HG02970 (cell line): ENCODE measurements around the gene NKX2-2.
"Not testable (repeated sequence)": the region's sequence is repeated elsewhere in the genome, so short reads cannot be mapped to it uniquely, and the experiment has no call there.

ENCODE experiments used
- ATAC-seq: cut with Tn5 transposase; IDR thresholded peaks from one replicate; pipeline ENCODE4 v1.9.1; 2021; ENCODE audit warnings: mild to moderate bottlenecking, moderate library complexity, moderate number of reproducible peaks; ENCODE audit not compliant: unreplicated experiment, low FRiP score

Gene NKX2-2

DNA sequence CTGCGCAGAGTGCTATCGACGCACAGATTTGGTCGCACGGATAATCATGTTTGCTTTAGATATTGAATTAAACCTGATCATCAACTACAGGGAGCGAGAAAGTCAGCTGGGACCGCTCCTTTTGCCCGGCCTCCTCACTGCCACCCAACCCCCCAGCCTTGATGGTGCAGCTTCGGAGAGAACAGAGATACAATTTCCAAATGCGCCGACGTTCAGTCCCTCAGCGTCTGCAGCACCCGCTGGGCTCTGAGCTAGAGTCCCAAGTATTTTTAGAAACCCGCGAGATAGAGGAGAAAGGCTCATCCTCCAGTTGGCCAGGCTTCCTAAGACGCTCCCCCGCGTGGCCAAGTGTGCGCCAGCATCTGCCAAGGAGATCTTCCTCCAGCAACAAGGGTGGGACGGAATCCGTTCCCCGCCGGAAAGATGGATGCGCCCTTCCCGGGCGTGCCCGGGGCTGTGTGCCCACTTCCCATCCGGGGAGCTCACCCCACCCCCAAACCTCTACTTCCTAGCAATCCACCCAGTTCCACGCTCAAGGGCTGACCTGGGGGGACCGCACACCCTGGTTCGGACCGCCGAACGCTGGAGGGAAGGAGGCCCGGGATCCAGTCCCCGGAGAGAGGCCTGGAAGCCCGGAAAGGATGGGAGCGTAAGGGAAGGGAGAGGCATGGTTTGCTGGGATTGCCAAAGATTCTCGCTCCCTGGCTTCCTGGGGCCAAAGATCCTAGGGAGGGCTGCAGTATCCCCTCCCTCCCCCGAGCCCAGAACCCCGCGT, 4.1 kb downstream of the NKX2-2 start:
- no peak for ATAC-seq

DNA sequence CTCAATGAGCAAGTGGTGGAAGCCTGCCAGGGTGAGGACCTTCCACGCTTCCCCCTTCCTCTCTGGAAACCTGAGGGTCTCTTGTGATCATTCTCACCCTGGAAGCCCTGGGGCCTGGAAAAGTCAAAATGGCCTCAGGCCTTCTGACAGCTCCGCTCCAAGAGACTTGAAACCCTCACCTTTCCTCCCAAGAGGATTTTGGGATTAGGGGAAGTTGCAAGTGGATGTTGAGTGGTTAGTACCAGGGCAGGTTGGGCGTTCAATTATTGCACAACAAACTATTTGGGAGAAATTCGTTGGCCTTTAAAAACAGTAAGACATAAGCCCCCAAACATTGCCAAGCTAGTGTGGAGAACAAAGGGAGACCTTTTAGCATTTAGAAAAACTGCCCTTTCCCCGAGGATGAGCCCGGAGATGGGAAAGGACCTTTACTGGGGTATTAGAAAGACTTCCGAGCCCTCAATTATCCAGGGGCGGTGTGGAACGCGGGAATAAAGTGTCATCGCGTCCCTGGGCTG, 4.7 kb downstream of the NKX2-2 start:
- ATAC-seq: no peak

DNA sequence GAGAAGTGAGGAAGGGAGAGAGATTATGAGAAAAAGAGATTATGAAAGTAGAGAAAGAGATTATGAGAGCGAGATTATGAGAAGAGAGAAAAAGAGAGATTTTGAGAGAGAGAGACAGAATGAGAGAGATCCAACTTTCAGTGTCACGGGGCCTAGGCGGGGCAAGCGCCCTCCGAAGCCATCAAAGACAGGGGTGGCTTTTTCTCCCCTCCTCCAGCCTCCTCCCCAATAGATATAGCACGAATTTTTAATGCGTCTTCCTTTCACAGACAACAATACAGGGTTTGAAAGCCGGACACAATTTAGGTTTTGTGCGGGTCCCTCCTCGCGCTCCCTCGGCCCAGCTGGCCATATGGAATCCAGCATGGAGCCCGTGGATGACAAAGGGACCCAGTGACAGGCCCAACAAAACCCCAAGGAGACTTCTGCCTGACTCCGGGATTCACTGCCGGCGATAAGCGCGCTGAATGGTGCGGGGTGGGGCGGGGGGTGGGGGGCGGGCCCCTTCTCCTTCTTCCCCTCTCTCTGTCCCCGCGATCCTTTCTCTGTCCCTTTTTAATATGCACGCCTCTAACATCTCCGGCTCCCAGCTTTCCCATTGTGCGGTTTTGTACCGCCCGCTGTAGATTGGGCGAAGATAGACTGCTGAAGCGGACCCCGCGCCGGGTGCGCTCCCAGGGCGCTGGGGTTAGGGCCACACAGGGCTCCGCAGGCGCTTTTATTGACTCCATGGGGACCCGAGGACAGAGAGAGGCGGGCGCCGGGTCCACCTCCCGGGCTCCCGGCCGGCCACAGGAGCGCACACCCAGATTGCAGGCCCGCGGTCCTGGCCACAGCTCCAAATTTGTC, 5.4 kb downstream of the NKX2-2 start:
- no peak for ATAC-seq

DNA sequence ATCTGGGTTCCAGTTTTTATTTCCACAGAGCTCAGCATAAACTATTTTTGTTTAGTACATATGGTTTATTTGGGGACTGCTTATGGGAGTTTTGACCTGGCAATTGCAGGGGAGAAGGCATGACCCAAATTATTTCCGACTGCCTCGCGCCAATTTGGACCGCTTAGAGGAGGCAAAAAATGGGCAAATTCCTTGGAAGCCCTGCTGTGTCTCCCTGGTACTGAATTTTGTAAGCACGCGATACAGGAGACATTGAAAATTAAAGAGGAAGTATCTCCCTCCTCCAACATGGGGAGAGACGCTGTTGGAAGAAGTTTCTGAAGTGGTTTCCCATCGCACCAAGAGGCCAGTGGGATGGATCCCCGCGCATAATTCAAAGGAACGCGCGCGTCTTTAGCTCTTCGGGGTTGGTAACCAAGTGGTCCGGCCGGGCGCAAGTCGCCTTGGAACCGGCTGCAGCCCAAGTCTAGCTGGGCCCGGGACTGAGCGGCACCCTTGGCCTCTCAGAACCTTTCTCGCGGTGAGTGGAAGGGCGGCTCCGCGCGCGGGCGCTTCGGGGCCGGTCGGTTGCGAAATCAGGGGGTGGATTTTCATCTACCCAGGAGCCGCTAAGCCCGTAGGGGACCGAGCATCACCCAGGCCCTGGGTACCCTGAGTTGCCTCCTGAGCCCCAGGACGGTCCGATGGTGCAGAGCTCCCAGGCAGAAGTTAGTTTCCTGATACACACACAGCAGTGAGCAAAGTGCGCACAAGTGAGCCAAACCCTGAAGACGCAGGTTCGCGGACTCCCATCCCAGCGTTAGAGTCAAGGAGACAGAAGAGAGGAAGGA, 6.2 kb downstream of the NKX2-2 start:
- ATAC-seq: no peak

DNA sequence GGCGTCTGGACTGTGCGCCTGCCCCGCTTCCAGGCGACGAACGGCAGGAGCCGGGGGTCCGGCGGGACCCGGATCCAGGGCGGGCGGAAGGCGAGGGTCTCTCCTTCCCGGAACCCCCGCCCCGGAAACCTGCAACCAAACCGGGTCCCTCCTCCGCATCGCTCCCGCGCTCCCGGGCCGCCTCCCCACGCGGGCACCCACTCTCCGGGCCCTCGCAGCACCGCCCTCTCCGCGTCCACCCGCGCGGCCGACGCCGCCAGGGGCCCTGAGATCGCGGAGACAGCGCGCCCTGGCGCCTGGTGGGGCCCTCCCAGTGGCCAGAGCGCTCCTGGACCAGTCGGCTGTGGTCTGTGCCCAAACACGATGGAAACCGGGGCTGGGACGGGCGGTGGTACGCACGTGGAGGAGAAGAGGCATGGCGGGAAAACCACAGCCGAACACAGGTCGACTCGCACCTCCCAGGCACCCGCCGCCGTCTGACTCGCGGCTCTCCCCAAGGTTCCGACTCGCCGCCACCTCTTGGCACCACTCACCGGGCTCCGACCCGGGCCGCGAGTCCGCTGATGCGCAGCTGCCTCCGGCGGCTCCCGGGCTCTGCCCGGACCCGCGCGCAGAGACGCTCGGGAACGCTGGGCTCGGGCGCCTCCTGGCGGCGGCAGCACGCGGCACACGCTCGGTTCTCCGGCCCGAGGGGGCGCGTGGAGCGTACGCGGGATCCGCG, 7.9 kb downstream of the NKX2-2 start:
- ATAC-seq: no peak

DNA sequence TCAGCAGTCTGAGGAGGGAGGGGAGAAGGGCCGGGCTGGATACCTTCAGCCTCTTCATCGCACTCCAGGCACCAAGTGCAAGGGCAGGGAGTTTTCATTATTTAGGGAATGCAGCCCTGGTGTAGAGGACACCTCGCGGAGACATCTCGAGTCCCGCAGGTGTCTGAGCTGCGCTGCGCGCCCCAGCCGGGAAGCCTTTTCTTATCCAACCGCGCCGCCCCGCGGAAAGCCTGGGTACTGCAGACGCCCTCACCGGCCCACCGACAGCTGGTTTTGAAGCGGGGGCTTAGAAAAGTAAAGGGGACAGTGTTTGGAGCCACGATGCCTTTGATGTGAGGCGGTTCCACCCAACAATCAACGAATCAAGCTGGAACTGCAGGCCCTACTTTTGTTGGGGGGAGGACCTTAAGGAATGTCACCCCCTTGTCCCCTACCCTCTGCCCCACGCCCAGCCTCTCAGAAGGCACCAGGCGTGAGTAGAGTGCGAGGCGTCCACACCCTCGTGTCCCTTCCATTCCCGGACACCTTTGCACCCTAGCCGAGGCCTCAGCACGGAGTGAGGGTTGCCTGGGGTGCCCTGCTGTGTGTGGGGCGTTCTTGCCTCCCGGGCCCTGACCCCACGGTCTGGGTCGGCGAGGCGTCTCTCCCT, 8.6 kb downstream of the NKX2-2 start:
- ATAC-seq: no peak

DNA sequence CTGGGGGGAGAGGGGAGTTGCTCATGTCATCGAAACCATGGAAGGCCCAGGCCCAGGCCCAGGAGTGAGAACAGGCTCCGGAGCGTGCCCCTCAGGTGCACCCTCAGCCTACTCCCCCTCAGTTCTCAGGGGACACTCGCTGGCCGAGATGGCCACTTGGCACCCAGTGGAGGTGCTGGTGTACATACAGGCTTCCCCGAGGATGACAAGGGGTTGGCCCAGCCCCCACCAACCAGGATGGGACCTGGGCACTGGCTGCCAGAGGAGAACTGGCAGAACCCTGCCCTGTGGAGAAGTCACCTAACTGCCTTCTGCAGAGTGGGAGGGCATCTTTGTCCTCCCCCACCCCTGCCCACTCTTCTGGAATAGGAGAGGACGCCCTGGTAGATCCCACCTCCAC, 9.5 kb downstream of the NKX2-2 start:
- no peak for ATAC-seq

DNA sequence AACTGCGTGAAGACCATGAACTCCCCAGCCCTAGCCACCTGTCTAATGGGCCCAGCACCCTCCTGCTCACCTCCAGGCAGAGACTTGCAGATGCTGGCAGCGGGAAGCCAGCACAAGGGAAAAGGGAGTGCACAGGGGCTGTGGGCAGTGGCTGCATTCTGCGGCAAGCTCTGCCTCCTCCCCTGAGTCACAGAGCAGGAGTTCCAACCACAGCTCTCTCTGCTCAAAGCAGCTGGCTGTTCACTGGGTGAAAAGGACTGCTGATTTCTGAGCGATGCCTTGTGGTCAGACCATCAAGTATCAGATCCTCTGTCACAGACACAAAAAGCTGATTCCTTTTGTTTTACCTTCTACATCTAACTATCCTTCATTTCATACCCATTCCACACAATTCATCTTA, 10.5 kb downstream of the NKX2-2 start:
- peak; percentile 57 for ATAC-seq

DNA sequence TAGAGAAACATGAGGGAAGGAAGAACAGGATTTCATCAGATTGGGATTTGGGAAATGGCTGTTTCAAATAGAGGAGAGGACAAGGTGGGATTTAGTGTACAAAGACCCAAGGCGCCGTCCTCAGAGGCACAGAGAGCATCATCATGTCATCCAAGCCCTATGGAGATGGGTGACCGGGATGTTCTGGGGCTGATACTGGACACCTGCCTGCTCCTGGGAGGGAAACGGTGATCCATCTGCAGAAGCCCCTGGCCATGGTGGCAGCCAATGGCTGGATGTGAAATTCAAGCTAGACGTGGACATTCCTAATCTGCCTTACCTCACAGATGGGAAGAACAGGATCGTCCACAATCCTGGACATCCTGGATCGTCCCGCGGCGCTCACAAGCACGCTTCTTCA, 12.7 kb downstream of the NKX2-2 start:
- ATAC-seq: no peak

DNA sequence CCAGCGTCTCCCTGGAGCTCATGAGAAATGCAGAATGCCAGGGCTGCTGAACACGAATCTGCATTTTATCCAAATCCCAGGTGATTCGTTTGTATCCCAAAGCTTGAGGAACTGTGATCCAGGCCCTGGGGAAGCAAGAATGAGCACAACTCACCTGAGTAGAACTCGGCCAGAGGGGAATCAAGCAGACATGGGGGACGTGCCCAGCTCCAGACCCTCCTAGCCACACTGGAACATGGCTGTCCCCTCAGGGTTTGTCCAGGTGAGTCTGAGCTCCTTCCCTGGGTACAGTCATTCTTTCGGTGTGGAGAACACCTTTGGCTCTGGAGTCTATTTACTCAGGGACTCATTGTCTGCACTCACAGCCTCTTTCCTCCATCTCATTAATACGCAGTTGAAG, 13.3 kb downstream of the NKX2-2 start:
- ATAC-seq: no peak

DNA sequence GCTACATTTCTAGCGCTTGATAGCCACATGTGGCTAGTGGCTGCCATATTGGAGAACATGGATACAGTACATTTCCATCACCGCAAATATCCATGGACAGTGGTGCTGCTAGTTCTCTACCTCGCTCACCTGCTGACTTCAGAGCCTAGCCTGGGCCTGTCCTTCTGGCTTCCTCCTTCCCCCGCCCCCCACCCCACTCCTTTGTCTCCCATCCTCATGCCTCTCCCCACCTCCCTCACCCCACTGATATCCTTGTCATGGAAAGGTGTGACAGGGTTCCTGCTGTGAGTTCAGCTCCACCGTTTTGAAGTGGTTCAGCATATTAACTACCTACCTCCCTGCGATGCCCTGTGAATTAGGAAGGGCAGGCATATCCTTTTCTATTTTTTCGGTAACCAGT, 14.2 kb downstream of the NKX2-2 start:
- ATAC-seq: no peak

DNA sequence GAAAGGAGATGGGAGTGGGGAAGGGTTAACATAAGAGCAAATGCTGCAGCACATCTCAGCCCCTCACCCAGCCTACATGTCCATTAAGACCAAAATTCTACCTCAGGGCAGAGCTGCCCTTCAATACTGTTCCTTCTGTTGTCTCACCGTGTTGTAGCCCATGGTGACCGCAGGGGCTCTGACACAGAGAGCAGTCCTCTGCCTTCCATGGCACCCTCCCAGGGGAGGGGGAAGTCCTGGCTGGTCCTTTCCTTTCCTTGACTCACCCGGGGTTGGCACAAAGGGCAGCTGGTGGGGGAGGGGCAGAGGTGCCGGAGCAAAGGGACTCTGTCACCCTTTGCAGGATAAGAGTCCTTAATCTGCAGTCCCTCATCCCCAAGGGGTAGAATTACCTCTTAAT, 15.2 kb downstream of the NKX2-2 start:
- no peak for ATAC-seq

DNA sequence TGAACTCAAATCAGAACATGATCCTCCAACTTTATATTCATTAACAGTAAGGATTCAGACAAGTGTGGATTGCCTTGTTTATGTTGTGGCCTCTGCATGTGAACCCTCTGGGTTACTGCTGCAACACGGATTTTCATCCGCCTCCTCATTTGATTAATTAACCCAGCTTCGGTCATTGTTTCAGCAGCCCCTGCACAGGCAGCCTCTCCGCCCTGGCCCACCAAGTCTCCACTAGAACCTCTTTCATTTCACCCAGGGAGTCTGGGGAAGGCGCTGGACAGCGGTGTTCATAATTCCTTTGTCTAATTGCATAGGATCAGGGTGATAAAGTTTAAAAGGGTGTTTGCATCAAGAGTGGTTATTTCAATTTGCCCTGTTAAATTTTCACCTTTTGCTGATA, 15.7 kb downstream of the NKX2-2 start:
- no peak for ATAC-seq

DNA sequence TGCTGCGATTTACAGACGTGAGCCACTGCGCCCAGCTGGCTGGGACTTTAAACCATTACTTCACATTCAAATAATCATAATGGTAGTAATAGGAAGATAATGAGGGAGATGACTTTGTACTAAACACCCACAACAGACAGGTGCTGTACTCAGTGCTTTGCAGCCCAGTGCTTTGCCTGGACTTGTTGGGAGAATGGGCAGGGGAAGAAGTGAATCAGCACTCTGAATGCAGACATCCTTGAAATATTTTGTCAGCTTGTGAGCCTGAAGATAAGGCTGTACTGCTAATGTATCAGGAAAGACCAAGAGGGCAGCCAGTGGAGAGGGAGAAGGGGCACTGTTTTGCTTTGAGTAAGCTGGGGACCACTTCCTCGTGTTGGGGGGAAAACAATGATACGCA, 17.4 kb downstream of the NKX2-2 start:
- no peak for ATAC-seq

DNA sequence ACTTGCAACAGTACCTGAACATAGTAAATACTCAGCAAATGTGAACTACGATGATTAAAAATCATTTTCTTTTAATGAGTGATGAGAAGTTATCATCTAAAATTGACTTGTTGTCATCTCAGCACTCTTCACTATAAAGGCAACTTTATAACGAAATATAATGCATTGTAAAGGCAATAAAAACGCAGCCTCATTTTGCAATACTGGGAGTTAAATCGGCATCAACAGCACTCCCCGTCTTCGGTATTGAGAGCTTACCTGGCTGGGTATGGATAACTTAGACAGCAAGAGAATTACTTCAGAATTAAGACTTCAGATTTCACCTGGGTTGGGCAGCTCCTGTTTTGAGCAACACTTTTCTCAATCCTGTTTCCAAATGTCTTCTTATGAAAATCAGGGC, 20.8 kb downstream of the NKX2-2 start:
- no peak for ATAC-seq

DNA sequence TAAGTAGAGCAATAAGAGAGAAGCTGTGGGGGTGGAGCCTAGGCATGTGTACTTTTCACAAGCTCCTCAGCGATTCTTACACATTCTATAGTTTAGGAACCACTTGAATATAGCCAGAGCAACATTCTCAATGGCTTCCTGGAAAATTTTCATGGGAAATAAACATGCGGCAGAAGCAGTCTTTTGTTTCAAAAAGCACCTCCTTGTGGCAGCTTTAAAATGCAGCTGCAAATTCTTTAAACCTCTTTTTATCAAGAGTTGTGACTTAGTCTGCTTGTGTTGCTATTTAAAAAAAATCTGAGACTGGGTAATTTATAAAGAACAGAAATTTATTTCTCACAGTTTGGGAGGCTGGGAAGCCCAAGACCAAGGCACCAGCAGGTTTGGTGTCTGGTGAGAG, 23.8 kb downstream of the NKX2-2 start:
- no peak for ATAC-seq

DNA sequence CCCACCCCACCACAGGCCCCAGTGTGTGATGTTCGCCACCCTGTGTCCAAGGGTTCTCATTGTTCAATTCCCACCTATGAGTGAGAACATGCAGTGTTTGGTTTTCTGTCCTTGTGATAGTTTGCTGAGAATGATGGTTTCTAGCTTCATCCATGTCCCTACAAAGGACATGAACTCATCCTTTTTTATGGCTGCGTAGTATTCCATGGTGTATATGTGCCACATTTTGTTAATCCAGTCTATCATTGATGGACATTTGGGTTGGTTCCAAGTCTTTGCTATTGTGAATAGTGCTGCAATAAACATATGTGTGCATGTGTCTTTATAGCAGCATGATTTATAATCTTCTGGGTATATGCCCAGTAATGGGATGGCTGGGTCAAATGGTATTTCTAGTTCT, 33.7 kb downstream of the NKX2-2 start:
- ATAC-seq: not testable (repeated sequence)

DNA sequence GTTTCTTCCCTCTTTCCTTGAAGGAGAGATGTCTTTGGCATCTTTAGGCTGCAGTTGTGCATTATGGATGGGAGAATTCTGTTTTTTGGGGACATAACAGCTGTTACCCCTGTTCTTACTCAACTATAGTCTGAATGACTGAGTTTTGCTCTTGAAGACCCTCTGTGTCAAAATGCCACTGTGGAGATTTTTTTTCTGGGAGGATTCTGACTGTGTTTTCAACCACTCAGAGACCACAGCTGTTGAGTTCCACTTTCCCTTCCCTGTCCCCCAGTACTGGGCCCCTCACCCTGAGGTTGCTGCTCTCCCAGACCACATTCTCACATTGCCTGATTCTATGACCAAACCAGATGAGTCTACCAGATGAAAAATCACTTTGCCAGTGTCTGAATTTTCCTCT, 48.1 kb downstream of the NKX2-2 start:
- no peak for ATAC-seq

DNA sequence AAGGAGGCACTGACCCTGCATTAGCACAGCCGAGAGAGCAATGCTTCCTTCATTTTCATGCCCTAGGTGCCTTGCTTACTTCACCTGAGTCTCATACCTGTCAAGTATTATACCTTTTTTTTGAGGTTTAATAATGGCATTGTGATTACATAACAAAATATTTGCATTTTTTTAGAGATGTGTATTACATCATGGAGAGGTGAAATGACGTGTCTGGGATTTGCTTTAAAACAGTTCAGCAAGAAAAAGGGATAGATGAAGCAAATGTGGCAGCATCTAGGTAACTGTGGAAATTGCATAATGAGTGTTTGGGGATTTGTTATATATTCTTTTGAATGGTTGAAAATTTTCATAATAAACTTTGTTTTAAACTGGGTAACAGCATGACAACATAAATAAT, 48.9 kb downstream of the NKX2-2 start:
- no peak for ATAC-seq
